Common myeloid progenitor, CD34-positive (primary cell): Measurements from ENCODE around the gene ZNF646.

Experiments
- CTCF ChIA-PET: fragments of 350-600 bp; sonication (Branson Sonifier 250); formaldehyde crosslinking; loops from one replicate; lab custom pipeline; 2021; ENCODE audit warnings: antibody characterized with exemption; lab: Charles Lee
- POLR2A ChIA-PET: fragments of 350-600 bp; sonication (Branson Sonifier 250); formaldehyde crosslinking; loops from one replicate; lab custom pipeline; 2021; ENCODE audit warnings: antibody characterized with exemption; lab: Charles Lee
- DNase-seq, 3 donors: peaks; one replicate each; pipeline versions ENCODE4 v3.0.0 to v3.0.0-alpha.2; 2013
- H3K27ac ChIP-seq, 2 experiments: 1 replicate in 1 of 2; 2 replicates in 1 of 2; pipeline ENCODE4 v1.7.0; 2013; ENCODE audit warnings: inconsistent platforms in 2 of 2, low read length in 2 of 2, mild to moderate bottlenecking in 2 of 2, low read depth in 1 of 2, moderate library complexity in 1 of 2; ENCODE audit not compliant: severe bottlenecking in 2 of 2, insufficient read depth in 1 of 2, poor library complexity in 1 of 2
- H3K27me3 ChIP-seq, 5 experiments: replicated peaks in 2 of 5; 1 replicate in 3 of 5; 2 replicates in 2 of 5; pipeline versions ENCODE4 v1.6.1 to v1.7.0; 2013; ENCODE audit warnings: low read length in 4 of 5, mild to moderate bottlenecking in 2 of 5, moderate library complexity in 2 of 5, inconsistent platforms in 1 of 5; ENCODE audit not compliant: insufficient read depth in 5 of 5, control insufficient read depth in 4 of 5
- H3K36me3 ChIP-seq, 4 experiments: 1 replicate in 2 of 4; 2 replicates in 2 of 4; pipeline versions ENCODE4 v1.6.1 to v1.7.0; 2013; ENCODE audit warnings: low read length in 3 of 4, control low read depth in 1 of 4, mild to moderate bottlenecking in 1 of 4; ENCODE audit not compliant: control insufficient read depth in 4 of 4, insufficient read depth in 4 of 4
- H3K4me1 ChIP-seq, 4 experiments: 1 replicate in 3 of 4; 2 replicates in 1 of 4; pipeline versions ENCODE4 v1.6.1 to v1.7.1; 2013; ENCODE audit warnings: low read length in 3 of 4, mild to moderate bottlenecking in 3 of 4, control low read depth in 1 of 4, inconsistent platforms in 1 of 4, moderate library complexity in 1 of 4; ENCODE audit not compliant: control insufficient read depth in 4 of 4, insufficient read depth in 4 of 4; ENCODE audit errors: control extremely low read depth in 1 of 4
- H3K4me3 ChIP-seq, 7 experiments: 1 replicate in 4 of 7; 2 replicates in 3 of 7; pipeline versions ENCODE4 v1.5.1 to v1.7.0; 2013; ENCODE audit warnings: mild to moderate bottlenecking in 7 of 7, low read length in 6 of 7, moderate library complexity in 6 of 7, inconsistent platforms in 2 of 7, low read depth in 2 of 7, control low read depth in 1 of 7; ENCODE audit not compliant: insufficient read depth in 4 of 7, control insufficient read depth in 1 of 7; ENCODE audit errors: extremely low read depth in 1 of 7
- H3K9me3 ChIP-seq, 5 experiments: 1 replicate in 4 of 5; 2 replicates in 1 of 5; pipeline versions ENCODE4 v1.6.1 to v1.7.1; 2013; ENCODE audit warnings: low read length in 4 of 5, mild to moderate bottlenecking in 2 of 5, inconsistent platforms in 1 of 5, low read depth in 1 of 5, moderate library complexity in 1 of 5; ENCODE audit not compliant: control insufficient read depth in 4 of 5, insufficient read depth in 2 of 5; ENCODE audit errors: control extremely low read depth in 1 of 5
- WGBS: methylation state at CpG from one replicate; pipeline ENCODE4 v1.1.5; 2013; ENCODE audit not compliant: insufficient coverage; 5-methylcytosine and 5-hydroxymethylcytosine counted together

Gene ZNF646

DNA sequence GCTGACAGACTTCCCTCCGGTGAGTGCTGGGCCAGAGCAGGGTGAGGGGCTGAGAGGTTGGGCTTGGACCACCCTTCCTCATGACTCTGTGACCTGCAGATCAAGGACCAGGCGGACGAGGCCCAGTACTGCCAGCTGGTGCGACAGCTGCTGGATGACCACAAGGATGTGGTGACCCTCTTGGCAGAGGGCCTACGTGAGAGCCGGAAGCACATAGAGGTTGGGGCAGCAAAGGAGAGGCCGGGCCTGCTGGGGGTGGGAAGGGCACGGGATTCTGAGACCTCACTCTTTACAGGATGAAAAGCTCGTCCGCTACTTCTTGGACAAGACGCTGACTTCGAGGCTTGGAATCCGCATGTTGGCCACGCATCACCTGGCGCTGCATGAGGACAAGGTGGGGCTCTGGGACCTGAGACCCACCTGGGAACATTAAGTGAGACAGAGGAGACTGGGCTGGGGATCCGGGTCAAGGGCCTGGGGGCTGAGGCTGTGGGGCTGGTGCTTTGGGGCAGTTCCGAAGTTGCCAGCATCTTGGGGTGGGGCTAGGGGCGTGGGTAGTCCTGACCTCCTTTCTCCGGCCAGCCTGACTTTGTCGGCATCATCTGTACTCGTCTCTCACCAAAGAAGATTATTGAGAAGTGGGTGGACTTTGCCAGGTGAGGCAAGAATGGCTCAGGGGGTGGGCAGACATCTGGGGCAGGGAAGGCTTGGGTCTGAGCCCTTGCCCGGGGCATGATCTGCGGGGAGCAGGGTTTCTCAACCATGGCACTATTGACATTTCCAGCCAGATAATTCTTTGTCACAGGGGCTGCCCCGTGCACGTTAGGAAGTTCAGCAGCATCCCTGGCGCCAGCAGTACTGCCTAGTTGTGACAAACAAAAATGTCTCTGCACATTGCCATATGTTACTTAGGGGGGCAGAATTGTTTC is 36.1 kb downstream of the ZNF646 start:
- no peaks in the 10 kb centered on the region for H3K27me3 ChIP-seq
- H3K4me3 ChIP-seq = no peak overlapping the region
- no peak overlapping the region for H3K27ac ChIP-seq
- POLR2A ChIA-PET = no interaction called here
- H3K9me3 ChIP-seq = no peaks in the 10 kb centered on the region
- peaks cover 8 to 37% (median 29%) of the 10 kb centered on the region in 4 experiments for H3K36me3 ChIP-seq
- WGBS = 97% methylated on average over 26 of the region's 26 CpGs
- H3K4me1 ChIP-seq = peaks cover 7 to 49% (median 40%) of the 10 kb centered on the region in 4 experiments
- DNase-seq = no peak
- CTCF ChIA-PET = interaction anchor here (0.7 to 2.4 kb wide), 5 partner anchors 15 to 36 kb away, joined by 3 to 7 read pairs (median 4); partner anchors contain the start of genes ZNF646 and ZNF668

DNA sequence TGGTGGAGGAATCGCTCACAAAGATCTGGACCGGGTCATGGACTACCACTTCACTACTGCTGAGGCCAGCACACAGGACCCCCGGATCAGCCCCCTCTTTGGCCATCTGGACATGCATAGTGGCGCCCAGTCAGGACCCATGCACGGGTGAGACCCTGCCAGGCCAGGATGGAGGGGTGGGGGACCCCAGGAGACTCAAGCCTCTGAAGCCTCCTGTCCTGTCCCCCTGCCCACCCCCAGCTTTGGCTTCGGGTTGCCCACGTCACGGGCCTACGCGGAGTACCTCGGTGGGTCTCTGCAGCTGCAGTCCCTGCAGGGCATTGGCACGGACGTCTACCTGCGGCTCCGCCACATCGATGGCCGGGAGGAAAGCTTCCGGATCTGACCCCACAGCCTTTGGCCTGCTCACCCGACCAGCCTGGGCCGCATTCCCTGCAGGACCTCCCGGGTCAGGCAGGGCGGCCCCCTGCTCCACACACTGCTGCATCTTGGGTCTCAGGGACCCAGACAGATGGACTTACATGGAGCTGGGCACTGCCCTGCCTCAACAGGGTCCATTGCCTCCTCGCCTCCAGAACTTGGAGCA is 37.8 kb downstream of the ZNF646 start:
- Histone ChIP-seq H3K4me1 (peaks cover 7 to 50% (median 40%) of the 10 kb centered on the region in 4 experiments), H3K36me3 (peaks cover 8 to 37% (median 29%) of the 10 kb centered on the region in 4 experiments), H3K9me3 (no peaks in the 10 kb centered on the region), H3K27me3 (no peaks in the 10 kb centered on the region), H3K4me3 (no peak overlapping the region), H3K27ac (peak overlapping the region in 1 of 2 experiments; percentile 7)
- WGBS = 94% methylated on average over 10 of the region's 23 CpGs
- CTCF ChIA-PET = interaction anchor here (1.0 to 2.7 kb wide), 6 partner anchors 12 to 38 kb away, joined by 3 to 9 read pairs (median 6); partner anchors contain the start of genes ZNF646 and ZNF668
- DNase-seq = no peak
- POLR2A ChIA-PET = interaction anchor here (1.0 to 1.1 kb wide), 2 partner anchors 17 to 69 kb away, joined by 3 read pairs; no protein-coding TSS in a partner anchor

DNA sequence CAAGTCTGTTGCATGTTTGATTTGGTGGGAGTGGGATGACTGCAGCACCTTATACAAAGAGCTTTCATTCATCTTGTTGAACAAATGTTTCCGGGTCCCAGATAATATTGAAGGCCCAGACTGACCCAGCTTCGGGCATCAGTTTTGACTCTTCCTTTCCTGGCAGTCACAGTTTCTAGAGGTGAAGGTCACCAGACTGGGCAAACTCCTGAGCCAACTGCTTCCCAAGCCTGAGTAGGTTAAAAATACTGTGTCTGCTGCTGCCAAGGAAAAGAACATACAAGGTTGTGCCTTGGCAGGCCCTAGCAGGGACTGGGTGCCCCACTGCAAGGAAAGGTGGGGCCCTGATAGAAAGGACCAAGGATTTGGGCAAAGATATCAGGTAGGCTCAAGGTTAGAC is 38.5 kb downstream of the ZNF646 start:
- CTCF ChIA-PET = interaction anchor here (1.2 to 3.5 kb wide), 6 partner anchors 17 to 128 kb away, joined by 4 to 27 read pairs (median 8); partner anchors contain the start of gene HSD3B7
- peaks cover 7 to 47% (median 40%) of the 10 kb centered on the region in 4 experiments for H3K4me1 ChIP-seq
- H3K9me3 ChIP-seq = no peaks in the 10 kb centered on the region
- DNase-seq = no peak
- peak overlapping the region; percentile 7 to 56 for H3K27ac ChIP-seq
- no peaks in the 10 kb centered on the region for H3K27me3 ChIP-seq
- WGBS = 92% methylated on average over 2 of the region's 2 CpGs
- H3K4me3 ChIP-seq = no peak overlapping the region
- POLR2A ChIA-PET = interaction anchor here (1.0 to 1.5 kb wide), 2 partner anchors 16 to 67 kb away, joined by 3 to 10 read pairs; partner anchors contain the start of gene FUS
- peaks cover 8 to 37% (median 29%) of the 10 kb centered on the region in 4 experiments for H3K36me3 ChIP-seq

DNA sequence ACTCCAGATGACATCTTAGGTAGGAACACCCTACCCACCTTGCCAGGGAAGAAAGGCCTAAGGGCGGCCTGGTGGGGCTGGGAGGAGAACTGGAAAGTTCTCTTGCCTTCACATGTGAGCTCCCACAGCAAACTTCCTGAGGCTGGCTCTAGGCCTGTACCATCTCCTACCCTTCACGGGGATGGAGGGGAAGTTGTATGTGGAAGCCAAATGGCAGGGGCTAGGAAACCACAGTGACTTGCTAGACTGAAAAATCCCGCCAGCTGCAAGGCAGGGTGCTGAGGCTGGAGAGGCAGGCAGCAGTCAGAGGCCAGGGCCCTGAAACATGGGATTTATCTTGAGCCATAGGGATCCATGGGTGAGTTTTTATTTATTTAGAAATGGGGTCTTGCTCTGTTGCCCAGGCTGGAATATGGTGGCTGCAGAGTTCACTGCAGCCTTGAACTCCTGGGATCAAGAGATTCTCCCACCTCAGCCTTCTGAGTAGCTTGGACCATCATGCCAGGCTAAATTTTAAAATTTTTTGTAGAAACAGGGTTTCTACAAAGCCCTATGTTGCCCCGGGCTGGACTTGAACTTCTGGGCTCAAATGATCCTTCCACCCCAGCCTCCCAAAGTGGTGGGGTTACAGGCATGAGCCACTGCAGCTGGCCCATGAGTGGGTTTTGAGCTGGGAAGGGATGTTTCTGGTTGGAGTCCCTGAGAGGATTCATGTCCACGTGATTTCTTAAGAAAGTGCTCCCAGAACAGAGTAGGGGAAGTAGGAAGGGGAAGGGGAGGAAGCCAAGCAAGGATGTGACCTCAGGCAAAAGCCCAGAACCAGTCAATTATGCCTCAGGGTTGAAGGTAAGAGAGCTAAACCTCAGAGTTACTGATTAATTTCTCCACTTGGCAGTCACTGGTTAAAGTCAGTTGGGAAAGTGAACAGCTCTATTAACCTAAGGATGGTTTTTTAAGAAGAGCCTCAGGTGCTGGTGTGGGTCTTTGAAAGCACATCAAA is 39.2 kb downstream of the ZNF646 start:
- no peaks in the 10 kb centered on the region for H3K27me3 ChIP-seq
- 25% methylated on average over 4 of the region's 5 CpGs for WGBS
- ChIA-PET POLR2A (interaction anchor here (1.2 to 1.5 kb wide), 2 partner anchors 29 to 67 kb away, joined by 3 to 10 read pairs; partner anchors contain the start of gene FUS), CTCF (interaction anchor here (1.2 to 3.5 kb wide), 7 partner anchors 18 to 129 kb away, joined by 4 to 27 read pairs (median 4); partner anchors contain the start of genes HSD3B7, ZNF646 and ZNF668)
- peaks cover 8 to 37% (median 29%) of the 10 kb centered on the region in 4 experiments for H3K36me3 ChIP-seq
- H3K9me3 ChIP-seq = no peaks in the 10 kb centered on the region
- peak overlapping the region in 1 of 2 experiments; percentile 56 for H3K27ac ChIP-seq
- peak overlapping the region in 3 of 7 experiments; percentile 6 to 25 (median 24) for H3K4me3 ChIP-seq
- DNase-seq = peak; percentile 78 to 92 (median 91)
- peaks cover 11 to 49% (median 43%) of the 10 kb centered on the region in 4 experiments for H3K4me1 ChIP-seq

DNA sequence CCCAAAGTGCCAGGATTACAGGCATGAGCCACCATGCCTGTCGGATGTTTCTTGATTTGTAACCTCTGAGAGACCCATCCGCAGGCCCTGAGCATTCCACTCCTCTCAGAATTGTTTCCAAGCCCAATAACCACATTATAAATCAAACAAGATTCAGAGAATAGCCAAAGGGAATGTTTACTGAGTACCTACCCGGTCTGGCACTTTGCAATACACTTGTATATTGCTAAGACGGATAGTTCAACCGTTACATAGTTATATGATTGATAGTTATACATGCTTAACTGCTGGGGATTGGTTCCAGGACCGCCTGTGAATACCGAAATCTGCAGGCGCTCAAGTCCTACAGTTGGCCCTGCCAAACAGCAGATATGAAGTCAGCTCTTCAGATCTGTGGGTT is 40.2 kb downstream of the ZNF646 start:
- Histone ChIP-seq H3K27ac (peak overlapping the region in 1 of 2 experiments; percentile 45), H3K4me3 (no peak overlapping the region), H3K9me3 (no peaks in the 10 kb centered on the region), H3K27me3 (no peaks in the 10 kb centered on the region), H3K36me3 (peaks cover 10 to 38% (median 28%) of the 10 kb centered on the region in 4 experiments), H3K4me1 (peaks cover 12 to 47% (median 38%) of the 10 kb centered on the region in 4 experiments)
- CTCF ChIA-PET = interaction anchor here (0.6 to 3.5 kb wide), 7 partner anchors 19 to 161 kb away, joined by 3 to 27 read pairs (median 4); partner anchors contain the start of genes HSD3B7, ZNF646 and ZNF668
- no peak for DNase-seq
- POLR2A ChIA-PET = interaction anchor here (0.6 to 1.7 kb wide), 3 partner anchors 28 kb away, joined by 3 to 8 read pairs (median 4); no protein-coding TSS in a partner anchor
- 97% methylated on average over 7 of the region's 8 CpGs for WGBS
